ENCODE measurements around the gene STRN.

GRCh38 chr2:36855429-36855828, 110.9 kb downstream of the STRN start:
- no peak for TF ChIP-seq ZFP30 (CRISPR knock-in tag; IDR thresholded peaks at IDR 0.05)
- TF ChIP-seq ARNTL (CRISPR knock-in tag; IDR thresholded peaks at IDR 0.05; ENCODE audit: borderline replicate concordance, low read depth) = no peak
- TF ChIP-seq BACH2 (CRISPR knock-in tag; IDR thresholded peaks at IDR 0.05; ENCODE audit: borderline replicate concordance) = no peak
- no peak for TF ChIP-seq ESRRG (CRISPR knock-in tag; IDR thresholded peaks at IDR 0.05)
- TF ChIP-seq SNAI2 (CRISPR knock-in tag; IDR thresholded peaks at IDR 0.05) = no peak
- TF ChIP-seq ISL1 (CRISPR knock-in tag; IDR thresholded peaks at IDR 0.05) = no peak
- TF ChIP-seq CREB5 (CRISPR knock-in tag; IDR thresholded peaks at IDR 0.05; ENCODE audit: low read depth) = no peak
- TF ChIP-seq CSRNP3 (CRISPR knock-in tag; IDR thresholded peaks at IDR 0.05) = no peak
- no peak for TF ChIP-seq ZNF565 (CRISPR knock-in tag; conservative IDR thresholded peaks at IDR 0.05; ENCODE audit: low read depth)
